GM19023 (cell line): ENCODE results near the gene KRT75.

Source experiments
- ATAC-seq: cut with Tn5 transposase; IDR thresholded peaks from one replicate; pipeline ENCODE4 v1.9.1; 2021; ENCODE audit warnings: mild to moderate bottlenecking, moderate library complexity; ENCODE audit not compliant: unreplicated experiment

KRT75 gene

DNA sequence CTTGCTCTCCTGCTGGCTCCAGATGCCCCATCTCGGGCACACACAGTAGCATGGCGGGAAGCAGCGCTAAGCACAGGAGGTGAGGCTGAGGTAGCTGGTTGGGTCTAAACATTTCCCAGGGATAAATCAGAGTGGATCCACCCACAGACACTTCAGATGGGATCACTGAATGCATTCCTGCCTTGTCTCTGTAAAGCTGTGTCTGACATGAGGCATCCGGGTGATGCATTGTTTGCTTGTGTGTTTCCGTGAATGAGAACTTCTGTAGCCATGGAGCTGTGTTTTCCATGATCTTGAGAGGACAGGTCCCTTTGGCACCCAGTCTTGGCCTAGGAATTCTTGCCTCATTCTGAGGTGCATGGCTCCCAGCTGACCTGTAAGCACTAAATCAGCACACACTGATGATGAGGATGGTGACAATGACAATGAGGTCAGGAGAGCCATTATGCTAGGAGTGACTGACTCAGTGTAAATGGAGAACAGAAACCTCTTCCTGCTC, 6.7 kb upstream of the KRT75 start:
- no peak for ATAC-seq

DNA sequence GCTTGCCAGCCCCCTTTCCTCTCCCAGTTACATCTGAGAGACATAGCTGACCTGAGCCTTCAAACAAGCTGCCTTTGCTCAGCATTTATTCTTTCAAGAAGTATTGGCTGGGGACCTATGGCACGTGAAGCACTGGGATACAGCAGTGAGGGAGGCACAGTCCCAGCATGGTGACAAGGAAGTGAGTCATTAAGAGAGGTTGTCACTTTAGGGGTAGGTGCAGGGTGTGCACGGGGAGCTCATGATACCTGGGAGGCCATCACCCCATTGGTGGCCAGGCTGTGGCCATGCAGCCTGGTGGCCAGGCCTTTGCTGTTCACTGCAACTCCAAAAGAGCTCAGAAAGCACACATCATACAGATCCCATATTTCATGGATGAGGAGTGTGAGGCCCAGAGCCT, 5.7 kb upstream of the KRT75 start:
- ATAC-seq = no peak

DNA sequence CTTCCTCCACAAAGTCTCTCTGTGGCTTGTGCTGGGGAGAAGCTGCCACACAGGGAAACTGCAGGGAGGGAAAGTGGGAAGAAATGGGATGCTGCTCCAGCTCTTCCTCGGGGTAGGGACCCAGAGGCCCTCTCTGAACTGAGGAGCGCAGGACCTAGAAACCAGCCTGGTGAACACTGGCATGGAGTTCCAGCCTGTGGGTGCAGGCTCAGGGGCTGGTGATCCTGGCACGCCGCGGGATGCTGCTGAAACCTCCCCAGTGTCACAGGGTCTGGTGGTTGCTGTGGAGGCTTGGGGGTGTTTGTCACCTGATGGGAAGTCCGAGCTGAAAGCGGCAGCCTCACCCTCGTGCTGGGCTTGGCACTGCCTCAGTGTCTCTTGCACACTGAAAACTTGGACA, 5.2 kb upstream of the KRT75 start:
- ATAC-seq = no peak

DNA sequence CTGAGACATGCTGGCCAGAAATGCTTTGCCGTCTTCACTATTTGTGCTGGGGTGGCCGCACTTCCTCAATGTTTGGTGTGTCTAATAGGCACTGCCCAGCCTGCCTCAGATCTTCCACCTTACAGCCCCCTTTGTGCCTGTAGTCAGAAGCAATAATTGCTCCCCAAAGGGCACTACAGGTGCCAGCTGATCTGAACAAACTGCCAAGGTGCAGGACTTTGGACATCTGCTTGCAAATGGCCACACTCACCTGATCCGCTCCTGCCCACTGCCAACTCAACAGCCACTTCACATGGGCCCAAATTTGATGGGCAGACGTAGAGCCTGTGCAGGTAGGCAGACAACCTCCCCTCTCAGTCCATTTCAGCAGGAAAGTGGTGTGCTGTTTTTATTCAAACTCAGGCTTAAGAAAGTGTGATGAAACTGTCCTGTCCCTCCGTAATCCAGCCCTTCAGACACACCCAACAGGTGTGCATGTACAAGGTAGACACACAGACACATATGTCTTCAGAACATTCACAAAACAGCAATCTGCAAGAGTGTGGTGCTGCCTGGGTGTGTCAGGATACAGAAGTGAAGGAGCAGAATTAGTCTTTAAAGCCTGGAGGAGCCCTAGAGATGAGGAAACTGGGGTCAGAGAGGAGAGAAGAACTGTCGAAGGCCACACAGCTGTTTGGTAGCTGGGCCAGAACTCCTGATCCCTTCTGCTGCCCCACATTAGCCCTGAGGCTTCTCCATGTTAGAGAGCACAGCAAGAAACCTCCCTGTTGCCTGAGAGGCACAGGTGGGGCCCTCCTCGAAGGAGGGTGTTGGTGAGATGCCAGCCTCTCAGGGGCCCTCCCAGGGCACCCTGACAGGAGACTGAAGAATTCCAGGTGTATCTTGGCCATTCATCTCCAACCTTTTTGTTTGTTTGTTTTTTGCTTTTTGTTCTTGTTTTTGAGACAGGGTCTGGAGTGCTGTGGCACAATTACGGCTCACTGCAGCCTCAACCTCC, 4.4 kb upstream of the KRT75 start:
- no peak for ATAC-seq

DNA sequence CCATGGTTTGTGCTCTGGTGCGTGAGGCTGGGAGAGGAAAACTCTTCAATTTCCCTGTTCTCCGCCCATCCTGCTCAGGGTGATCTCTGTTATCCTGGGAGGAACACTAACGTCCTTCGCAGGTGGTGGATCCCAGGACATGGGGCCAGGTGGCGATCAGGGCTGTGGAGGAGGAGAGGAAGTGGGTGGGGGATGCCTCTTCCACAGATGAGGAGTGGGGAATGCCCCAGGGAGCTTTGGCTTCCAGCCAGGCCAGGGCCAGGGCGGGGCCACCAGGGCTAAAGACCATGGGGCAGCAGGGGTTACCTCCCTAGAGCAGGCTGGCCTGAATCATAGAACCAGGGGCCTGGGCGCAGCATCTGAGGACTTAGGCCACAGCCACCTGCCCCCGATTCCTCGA, 3.3 kb upstream of the KRT75 start:
- ATAC-seq = no peak

DNA sequence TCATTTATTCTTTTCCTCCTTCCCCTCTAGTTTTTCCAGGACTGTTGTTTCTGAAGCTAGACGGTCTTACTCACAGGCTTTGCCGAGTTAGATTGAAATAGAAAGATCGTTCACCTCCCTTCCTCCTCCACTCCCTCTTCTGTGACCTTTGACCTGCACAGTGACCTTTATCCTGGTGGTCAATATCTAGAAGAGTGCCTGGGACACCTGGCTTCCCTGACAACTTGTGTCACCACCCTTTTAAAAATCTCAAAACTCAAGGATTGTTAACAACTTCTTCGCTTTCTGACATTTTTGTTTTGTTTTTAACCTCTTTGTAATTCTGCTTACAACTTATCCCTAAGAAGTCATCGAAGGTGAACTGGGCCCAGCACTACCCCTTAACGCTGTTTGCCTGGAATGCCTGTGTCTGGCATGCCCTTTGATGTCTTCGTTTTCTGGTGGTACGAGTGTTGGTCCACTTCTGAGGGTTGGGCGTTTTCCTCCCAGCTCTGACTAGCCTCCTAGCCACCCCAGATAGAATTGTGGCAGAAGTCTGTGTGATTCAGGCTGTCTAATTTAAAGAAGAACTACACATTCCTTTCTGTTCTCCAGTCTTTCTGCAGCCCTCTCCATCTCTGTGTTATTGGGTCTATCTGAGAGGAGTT, 2.8 kb upstream of the KRT75 start:
- ATAC-seq = no peak

DNA sequence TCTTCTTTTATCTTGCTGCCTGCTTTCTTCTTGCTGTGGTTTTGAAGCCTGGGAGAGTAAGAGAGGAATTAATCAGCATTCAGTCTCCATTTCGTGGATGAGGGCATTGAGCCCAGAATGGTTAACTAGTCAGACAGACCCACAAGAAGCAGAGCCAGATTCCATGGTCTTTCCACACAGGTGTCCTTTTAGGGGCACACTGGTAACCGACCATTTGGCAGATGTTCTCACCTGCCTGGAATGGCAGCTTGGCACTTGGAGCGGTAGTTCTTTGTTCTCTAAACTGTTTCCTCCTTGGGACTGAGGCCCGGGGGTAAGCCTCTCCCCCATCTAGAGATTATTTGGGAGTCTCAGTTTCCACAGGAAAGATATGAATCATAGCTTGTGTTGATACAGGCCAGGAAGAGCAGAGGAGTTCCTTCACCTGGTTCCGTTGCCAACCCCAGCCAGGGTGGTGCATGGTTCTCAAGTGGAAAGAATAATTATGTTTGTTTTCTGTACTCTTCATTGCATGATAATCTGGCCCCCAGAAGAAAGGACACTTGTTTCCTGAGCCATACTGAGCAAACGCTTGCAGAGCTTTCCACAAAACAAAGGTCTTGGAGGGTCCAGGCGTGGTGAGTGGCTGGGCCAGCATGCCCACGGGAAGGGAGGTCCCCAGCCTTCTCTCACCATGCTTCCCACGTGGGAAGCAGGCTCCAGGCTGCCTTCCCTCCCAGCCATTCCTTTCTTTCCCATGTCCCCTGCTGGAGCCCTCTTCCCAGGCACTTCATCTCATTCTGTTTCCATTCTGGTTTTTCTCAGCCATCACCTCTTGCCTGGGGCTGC, 2.0 kb upstream of the KRT75 start:
- no peak for ATAC-seq

DNA sequence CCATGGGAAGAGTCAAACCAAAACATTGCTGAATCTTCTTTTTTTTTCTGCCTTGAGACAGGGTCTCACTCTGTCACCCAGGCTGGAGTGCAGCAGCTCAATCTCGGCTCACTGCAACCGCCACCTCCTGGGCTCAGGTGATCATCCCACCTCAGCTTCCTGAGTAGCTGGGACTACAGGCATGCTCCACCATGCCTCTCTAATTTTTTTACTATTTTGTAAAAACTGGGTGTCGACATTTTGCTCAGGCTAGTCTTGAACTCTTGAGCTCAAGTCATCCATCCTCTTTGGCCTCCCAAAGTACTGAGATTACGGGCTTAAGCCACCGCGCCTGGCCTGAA, 1.5 kb upstream of the KRT75 start:
- no peak for ATAC-seq

DNA sequence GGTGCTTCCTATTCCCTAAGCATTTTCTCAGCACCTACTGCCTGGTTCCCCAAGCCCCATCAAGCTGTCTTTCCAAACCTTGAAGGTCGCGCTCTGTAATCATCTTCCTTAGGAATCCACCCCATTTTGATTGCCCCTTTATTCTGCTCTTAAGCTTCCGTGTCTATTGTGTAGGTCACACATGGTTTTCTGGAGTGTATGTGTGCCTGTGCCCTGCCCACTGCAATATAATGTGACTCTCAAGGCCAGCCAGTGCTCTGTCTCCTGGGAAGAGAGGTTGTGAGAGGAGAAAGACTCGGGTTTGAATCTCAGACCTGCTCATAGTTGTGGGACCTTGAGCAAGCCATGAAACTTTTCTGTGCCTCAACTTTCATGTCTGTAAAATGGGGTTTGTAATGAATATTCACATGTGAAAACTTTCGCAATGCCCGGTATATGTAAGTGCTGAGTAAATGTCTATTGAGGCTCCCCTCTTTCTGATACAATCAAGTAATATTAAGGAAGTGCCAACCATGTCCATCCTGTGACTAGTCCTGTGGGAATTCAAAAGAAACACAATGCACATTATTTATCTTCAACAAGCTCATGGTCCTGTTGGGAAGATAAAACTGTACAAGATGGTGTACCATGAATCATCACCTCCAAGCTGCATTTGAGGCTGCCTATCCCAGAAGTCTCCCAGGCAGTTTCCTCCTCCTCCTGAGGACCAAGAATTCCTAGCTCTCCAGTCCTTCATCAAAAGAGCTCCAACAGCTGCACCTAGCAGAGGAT, 774 bp upstream of the KRT75 start:
- ATAC-seq = no peak

DNA sequence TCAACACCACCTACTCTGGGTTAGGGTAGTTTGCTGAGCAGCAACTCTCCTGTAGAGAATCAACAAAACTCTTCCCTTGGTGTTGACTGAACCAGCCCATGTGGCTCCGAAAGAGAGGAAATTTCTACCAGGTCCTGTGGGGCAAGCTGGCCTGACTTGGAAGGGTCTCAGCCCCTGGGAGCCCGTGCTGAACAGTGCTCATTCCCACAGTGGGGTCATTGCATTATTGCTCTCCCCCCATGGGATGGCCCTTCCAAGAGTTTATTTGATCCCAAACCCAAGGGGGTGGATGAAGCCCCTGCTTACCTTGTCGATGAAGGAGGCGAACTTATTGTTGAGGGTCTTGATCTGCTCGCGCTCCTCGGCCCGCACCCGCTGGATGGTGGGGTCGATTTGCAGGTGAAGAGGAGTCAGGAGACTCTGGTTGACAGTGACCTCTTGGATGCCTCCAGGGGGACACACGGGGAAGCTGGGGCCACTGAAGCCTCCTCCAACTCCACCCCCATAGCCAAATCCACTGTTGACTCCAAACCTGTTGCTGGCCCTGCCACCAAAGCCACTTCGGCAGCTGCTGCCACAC, 580 bp downstream of the KRT75 start:
- ATAC-seq = no peak

DNA sequence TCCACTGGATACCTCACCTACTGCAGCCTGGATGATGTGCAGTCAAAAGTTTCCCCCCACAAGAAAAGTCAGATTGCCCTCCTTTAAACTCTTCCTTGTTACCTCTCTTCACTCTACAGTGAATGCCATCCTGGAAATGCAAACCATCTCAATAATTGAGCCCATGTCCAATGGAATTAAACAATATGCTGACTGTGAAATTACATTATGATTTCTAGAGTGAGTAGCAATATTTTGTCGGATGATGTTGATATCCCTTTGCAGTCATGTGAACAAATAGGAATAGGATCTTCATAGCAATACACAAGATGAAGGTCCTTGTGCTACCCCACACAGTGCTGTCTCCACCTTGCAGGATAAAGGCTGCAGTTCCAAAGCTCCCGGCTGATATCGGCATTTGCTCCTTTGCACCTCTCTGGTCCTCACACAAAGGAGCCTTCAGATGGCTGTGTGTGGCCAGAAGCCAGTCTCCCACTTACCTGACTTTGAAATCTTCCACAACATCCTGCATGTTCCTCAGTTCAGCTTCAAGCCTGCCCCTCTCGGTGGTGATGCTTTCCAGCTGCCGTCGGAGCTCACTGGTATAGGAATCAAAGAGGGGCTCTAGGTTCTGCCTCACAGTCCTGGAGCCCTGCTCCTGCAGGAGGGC, 1.5 kb downstream of the KRT75 start:
- ATAC-seq = no peak

DNA sequence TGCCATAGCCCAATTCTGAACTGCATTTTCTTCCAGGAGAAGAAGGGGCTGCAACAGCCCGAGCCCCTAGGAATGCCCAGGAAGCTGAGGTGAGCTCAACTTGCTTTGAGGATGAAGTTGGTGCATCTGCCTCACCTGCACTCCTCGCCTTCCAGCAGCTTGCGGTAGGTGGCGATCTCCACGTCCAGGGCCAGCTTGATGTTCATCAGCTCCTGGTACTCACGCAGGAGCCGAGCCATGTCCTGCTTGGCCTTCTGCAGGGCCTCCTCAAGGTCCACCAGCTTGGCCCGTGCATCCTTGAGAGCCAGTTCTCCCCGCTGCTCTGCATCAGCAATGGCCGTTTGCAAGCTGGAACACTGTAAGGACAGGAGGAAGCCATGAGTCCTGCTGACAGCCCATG, 6.0 kb downstream of the KRT75 start:
- ATAC-seq = no peak

DNA sequence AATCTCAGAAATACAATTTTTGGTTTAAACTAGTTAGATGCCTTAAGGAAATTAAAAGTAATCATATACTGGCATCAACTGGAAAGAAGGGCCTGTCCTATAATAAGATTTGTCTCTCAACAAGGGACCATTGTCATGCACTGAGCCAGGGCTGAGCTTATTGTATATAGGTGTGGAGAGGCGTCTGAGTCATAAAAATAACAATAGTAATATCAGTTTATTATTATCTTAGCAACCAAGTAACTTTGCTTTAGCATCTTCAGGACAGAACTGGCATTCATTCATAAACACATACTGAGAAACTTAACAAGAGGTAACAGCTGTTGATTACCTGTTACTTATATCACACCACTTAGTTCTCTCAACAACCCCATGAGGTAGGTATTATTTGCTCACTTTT, 7.1 kb downstream of the KRT75 start:
- ATAC-seq = no peak

DNA sequence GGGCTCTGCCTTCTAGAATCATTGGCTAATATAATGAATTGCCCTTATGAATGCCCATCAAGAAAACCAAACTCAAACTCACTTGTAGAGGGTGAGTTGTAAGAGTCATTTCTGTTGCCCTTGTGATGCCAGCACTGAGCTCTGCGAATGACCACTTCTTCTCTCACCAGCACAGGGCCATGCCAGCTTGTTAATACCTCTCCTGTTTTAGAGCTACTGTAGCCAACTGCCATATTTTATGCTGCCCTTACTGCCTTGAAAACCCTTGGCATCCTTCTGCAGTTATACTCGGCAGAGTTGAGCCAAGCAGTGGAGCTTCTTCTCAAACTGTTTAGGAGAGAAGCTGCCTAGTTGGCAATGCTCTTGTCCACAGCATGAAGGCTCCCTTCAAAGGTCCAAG, 8.1 kb downstream of the KRT75 start:
- no peak for ATAC-seq

DNA sequence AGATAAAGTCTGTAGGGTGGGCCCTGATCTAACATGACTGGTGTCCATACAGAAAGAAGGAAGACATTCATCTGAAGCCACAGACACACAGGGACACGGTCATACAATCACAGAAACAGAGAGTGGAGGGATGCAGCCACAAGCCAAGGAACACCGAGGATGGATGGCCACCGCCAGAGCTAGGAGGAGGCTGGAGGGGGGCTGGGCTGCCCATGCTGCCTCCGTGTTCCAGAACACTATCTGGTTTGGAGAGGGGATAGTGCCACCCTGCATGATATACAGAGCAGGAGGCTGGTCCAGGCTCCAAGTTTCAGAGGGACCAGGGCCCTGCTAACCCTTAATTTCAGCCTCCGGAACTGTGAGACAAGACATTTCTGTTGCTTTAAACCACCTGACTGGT, 8.7 kb downstream of the KRT75 start:
- ATAC-seq = no peak

DNA sequence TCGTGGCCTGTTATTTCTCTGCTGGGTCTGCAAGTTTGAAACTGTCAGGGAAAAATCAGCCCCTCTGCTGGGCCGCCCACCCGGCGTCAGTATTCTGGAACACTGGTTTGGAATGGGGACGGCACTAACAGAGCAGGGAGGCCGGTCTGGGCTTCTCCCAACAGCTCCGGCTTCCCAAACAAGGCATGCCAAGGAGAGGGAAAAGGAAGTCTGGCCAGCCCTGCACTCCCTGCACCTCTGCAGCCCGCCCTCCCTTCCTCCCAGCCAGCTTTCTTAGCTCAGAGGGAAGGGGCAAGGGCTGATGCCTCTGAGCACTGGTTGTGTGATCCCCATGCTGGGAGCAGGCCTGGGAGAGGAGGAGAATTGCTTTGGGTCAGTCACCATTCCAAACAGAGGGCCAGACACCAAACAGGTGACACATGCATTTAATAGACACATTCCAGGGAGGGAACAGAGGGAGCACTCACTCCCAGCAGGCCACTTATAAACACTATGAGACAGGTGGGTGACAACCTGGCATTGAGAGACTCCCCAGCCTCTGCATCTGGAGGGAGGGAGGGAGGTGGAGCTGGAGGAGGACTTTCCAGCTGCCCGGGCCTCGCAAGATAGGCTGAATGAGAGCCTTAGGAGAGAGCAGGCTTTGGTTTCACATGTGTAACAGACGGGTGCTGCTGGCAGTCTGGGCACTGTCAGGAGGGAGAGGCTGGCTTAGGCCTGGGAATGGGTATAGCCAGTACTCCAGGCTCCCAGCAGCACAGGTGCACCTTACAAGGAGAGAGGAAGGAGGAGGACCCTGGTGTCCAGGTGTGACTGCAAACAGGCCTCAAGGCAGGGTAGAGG, 10.3 kb downstream of the KRT75 start:
- ATAC-seq = no peak

DNA sequence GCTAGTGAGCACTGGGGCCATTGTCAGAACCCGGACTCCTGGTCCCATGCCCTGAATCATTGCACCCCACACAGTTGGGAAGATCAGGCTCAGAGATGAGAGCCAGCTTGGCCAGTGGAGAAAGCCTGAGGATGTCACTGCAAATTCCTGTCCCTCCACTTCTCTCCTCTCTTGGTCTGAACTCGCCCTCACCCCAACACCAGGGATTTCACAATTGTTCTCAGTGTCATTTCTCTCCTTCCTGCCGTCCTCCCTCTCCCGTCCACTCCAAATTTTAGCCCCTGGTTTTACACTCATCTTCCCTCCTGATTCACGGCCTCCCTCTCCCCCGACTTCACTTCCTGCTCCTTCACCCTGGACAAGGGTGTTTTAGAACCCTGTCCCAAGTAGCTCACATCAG, 11.1 kb downstream of the KRT75 start:
- ATAC-seq = no peak

DNA sequence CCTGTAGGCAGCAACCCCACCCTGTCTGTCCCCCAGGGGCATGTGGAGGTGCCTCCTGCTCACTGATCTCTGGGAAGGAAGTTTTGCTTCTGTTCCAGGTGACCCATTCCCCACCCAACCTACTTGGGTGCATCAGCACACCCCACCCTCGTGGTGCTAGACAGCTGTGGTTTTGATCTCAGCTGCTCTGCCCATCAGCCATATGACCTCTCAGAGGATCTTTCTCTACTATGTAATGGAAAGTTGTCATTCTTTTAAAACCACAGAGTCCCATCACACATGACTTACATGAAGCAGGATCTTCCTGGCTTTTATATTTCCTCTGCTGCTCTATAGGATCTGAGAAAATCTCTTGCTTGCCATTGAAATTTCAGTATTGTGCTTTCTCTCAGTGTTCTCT, 14.5 kb downstream of the KRT75 start:
- ATAC-seq = no peak

DNA sequence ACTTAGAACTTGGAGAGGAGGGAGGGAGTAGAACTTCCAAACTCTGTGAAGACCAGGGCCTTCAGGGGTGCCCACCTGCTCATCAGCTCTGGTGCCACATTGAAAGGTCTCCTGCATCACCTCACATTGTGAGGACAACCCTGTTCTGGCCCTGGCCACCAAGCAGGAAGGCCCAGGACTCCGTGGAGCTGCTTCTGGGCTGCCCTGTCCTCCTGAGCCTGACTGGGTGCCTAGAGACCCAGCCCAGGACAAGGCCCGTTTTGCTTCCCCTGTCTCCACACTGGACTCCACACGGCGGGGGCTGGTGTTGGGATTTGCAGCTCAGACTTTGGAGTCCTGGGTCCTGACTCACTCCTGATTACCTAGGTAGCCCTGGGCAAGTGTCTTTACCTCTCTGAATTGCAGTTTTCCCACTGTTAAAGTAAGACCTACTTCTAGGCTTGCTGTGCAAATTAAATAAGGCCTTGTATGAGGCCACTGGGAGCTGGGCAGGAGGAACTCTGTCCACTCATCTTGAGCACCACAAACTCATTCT, 15.5 kb downstream of the KRT75 start:
- no peak for ATAC-seq
